Measurements from ENCODE around the gene ZNF519.

Gene ZNF519

DNA sequence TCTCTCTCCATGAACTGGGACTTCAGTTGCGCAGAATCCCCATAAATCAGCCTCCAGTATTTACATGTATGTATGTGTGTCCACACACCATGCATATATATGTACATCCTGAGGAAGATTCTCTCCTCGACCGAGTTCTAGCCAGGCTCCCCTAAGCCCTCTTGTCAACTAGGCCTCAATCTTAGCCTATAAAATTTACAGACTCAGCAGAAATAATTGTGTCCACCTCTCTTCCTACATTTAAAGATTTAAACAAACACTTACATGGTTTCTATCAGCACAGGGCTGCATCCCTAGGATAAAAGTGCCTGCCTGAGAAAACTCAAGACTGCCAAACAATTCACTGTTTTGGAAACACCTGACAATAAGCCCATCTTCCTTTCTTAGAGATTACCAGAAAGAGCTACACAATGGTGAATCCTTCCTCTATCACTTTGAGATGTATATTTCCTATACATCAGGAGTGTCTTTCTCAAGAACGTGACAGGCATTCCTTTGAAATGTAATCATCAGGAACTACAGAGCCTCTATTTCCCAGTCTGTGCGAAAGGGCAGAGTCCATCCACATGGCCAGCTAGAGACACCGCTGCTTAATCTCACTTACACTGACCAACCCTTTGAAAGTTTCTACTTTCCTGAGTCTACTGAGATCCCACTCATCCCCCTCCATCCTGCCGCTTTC is 39.5 kb downstream of the ZNF519 start:
- no peak for DNase-seq

DNA sequence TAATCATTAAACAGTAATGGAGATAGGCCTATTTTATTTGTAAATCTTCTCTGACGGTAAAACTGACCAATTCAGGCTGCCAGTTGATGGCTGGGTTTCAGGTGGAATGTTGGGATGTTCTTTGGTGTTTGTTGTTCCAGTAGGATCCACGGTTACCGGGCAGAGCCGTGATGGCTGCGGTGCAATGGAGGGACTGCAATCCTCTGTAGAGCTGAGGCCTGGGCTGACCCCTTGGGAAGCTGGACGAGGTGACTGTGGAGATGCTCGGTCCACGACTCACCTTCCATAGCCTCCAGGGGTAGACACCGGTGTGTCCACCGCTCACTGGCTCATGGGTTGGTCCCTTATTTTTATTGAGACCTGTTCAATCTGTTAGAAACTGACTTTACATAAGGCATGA is 42.5 kb downstream of the ZNF519 start:
- no peak for DNase-seq

DNA sequence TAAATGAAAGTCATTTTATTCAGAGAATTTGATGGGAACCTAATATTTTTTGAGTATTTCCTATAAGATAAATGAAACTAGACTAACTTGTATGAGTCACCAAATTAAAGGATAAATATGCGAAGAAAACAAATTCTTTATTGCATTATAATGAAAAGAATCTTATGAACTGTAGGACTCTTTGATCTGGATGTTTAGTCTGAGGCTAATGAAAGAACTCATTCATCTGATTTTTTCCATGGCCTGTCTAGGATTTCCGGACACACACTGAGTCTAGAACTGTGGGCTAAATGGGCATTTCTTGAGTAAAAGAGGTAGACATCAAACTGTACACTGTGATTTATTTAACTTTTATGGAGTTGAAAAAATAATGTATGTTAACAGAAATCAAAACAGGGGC is 43.0 kb downstream of the ZNF519 start:
- DNase-seq, result no peak

DNA sequence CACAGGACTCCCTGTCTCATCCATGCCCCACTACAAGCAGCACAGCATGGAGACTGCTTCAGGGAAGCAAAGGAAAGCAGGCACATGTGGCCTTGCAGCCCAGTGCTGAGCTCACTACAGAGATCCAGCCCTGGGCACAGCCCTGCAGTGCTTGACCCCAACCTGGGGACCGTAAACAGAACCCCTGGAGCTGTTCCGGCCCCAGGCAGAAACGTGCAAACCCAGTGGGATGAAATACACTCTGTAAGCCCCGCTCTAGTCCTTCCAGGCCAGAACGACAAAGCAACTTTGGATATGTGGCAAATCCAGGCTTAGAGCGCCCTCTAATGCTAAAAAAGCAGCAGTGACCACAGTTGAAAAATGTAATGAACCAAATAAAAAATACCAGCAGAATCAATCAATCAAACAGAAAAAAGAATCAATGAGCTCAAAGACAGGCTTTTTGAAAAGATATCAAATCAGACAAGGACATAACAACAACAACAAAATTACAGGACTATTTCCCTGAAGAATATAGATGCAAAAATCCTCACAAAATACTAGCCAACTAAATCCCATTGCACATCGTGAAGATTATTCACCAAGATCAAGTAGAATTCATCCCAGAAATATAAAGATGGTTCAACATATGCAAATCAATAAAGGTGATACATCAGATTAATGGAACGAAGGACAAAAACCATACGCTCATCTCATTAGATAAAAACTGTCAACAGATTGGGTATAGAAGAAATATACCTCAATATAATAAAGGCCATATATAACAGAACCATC is 45.6 kb downstream of the ZNF519 start:
- peak; percentile 14 for DNase-seq

DNA sequence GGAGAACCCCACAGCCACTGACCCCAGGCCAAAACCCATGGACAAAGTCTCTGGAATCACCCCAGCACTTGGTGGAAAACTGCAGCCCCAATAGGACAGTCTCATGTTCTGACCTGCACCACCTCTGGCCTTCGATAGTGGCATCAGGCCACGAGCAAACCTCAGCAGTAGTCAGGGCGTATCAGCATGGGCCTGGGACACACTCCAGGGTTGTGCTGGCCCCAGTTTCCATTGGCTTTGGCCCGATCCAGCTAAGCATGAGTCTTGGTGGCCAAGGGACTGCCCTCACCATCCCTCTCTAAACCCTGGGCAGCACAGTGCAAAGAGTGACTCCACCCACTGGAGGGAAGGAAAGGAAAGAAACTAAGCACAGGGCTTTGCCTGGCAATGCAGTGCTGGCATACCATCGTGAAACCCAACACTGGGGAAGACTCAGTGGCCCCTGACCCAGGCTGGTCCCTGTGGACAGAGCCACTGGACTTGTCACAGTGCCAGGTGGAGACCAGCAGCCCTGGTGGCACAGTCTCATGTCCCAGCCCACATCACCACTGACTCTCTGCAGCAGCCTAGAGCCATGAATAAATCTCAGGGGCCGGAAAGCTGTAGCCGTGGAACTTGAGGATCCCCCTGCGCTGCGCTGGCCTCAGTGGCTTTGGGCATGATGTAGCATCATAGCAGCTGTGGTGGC is 46.3 kb downstream of the ZNF519 start:
- DNase-seq, result no peak

DNA sequence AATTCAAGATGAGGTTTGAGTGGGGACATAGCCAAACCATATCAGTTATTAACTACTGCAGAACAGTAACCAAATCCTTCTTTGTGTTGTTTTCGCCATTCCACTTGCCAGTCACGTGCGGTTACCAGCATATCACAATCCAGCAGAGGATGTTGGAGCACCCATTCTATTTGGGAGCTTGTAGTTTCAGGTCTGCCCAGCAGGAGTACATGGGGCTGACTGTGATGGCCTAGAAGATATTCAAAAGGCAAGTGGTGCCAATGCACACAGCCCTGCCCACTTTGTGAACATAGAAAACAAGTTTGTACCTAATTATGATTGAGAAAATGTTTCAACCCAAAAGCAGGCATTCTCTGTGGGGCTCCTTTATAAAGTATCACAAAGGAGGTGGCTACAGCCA is 57.0 kb downstream of the ZNF519 start:
- no peak for DNase-seq

DNA sequence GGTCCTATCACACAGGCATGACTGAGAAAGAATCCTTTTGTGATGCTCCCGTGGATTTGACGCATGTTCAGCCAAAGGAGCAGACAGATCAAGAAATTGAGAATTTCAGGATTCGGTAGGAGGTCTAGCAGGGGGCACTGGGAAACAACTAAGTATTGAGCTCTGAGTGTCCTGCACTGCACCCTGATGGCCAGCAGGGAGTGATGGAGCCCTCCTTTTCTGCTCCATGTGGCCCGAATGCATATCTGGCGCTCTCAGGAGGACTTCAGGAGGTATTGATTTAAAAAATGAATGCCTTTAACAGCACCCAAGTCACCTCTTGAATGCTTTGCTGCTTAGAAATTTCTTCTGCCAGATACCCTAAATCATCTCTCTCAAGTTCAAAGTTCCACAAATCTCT is 58.0 kb downstream of the ZNF519 start:
- DNase-seq, result no peak

DNA sequence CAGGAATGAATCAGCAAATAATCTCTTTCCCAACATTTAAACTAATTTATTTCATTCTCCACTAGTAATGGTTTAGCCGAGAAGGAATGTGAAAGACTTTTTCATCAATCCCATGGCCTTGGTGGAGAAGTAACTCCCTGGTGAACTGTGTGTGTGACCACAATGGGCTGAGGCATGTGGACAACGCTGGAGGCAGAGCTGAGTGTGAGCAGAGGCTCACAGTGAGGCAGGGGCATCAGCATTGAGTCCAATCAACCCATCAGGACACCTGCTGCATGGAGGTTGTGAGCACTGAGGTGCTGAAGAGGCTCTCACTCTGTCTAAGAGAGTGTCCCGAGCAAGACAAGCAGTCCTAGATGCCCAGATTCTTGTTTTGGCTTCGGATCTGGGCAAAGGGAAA is 78.6 kb downstream of the ZNF519 start:
- no peak for DNase-seq

All from fibroblast of skin of right biceps (primary cell).